GM10266 (cell line): Measurements from ENCODE around the gene SERGEF.

Experiments used
- DNase-seq: peaks from one replicate; pipeline ENCODE4 v3.0.0; 2012; ENCODE audit errors: extremely low spot score
- TF ChIP-seq, protein P1 (sequence below): IDR thresholded peaks from 2 replicates; pipeline ENCODE4 v1.5.1; 2012; ENCODE audit warnings: mild to moderate bottlenecking, low read depth; ENCODE audit not compliant: control insufficient read depth, insufficient read depth; ENCODE audit errors: missing control alignments

Gene SERGEF

DNA sequence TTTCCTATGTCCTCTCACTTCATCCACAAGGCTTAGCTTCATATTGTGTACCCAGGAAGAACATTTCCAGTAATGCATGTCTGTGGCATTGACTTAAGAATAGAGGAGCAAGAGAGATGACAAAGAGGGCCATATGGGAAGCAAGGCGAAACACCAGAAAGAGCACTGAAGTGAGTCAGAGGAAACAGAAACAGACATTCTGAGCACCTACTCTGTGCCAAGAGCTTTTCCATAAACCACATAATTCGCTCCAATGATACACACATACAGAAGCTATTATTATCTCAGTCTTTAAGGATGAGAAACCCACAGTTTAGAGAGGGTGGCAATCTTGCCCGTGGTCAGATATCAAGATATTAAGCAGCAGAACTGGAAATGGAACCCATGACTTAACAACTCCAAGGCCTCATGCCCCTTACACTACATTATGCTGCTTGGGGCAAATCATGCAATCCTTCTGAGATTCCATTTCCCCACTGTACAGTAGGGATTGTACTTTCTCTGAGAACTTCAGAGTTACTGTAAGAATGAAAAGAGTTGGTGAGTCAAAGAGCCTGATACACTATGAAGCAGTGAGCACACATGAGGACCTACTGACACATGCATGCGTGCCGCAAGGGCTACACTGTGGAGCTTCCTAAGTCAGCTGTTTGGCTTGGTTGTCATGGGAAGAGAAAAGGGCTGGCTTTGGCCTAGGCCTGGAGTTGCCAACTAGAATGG lies 151.7 kb downstream of the SERGEF start:
- no peak for DNase-seq

GRCh38 chr11:17859552-17859951 lies 153.3 kb downstream of the SERGEF start:
- no peak for DNase-seq
- TF ChIP-seq, protein P1, sequence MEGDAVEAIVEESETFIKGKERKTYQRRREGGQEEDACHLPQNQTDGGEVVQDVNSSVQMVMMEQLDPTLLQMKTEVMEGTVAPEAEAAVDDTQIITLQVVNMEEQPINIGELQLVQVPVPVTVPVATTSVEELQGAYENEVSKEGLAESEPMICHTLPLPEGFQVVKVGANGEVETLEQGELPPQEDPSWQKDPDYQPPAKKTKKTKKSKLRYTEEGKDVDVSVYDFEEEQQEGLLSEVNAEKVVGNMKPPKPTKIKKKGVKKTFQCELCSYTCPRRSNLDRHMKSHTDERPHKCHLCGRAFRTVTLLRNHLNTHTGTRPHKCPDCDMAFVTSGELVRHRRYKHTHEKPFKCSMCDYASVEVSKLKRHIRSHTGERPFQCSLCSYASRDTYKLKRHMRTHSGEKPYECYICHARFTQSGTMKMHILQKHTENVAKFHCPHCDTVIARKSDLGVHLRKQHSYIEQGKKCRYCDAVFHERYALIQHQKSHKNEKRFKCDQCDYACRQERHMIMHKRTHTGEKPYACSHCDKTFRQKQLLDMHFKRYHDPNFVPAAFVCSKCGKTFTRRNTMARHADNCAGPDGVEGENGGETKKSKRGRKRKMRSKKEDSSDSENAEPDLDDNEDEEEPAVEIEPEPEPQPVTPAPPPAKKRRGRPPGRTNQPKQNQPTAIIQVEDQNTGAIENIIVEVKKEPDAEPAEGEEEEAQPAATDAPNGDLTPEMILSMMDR, result no peak

More for the DNA sequence above, 151.7 kb downstream of the SERGEF start:
- TF ChIP-seq, protein P1, result no peak

- TF ChIP-seq, protein P1, result no peak
- no peak for DNase-seq
Measured at GRCh38 chr11:17855531-17856290, 157.1 kb downstream of the SERGEF start.

DNA sequence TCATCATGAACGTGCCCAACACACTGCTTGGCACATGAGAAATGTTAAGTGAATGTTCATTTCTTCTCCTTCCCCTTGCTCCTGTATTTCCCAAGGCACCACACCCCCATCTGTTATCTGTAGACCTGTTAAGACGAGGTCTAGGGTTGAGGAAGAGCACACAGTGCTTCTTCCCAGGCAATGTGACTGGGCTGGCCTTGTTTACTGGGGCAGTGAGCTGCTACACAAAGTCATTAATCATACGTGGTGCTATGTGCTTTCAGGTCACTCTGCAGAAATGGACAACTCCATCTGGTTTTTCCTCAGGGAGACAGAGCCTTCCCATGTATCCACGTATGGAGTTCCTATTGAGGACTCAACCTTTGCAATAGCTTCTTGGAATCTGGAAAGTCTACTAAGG lies 159.6 kb downstream of the SERGEF start:
- TF ChIP-seq, protein P1, result no peak
- no peak for DNase-seq

DNA sequence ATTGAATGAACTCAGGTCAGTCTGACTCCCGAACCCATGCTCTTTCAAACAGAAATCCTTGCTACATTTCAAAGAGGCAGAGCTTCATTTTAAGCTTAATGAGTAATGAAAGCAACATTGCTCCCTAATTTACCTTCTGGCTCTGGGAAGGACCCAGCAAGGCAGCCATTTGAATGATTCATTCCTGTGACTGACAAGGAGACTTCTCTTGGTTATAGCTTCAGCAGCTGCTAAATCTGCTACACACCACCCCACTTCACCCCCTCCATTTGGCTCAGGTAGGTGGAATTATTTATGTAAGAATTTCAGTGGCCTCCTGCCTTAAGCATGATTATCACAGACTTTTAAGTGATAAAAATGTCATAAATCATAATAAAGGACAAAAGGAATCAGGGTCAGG lies 160.6 kb downstream of the SERGEF start:
- TF ChIP-seq, protein P1, result no peak
- DNase-seq, result no peak

DNA sequence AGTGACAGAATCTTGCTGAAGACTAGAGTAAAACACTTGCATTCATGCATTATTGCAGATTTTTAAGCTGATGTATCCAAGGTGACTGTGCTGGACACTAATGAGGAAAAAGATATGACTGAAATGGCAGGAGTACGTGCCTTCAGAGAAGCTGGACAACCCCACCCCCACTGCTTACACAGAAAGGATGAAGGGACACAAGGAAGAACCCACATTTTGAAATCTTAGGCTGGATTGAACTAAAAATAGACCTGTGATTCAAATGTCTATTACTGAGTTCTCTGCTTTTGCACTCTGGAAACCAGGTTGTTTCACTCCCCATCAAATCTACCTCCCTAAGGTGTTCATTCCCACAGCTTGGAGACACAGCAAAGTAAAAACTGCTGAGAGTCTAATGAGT lies 161.2 kb downstream of the SERGEF start:
- no peak for DNase-seq
- TF ChIP-seq, protein P1, result no peak

GRCh38 chr11:17850336-17850735 lies 162.5 kb downstream of the SERGEF start:
- DNase-seq, result no peak

More at GRCh38 chr11:17850336-17850735, 162.5 kb downstream of the SERGEF start:
- TF ChIP-seq, protein P1, result no peak
